ENCODE data around the gene UBE2R2.

Gene UBE2R2

DNA sequence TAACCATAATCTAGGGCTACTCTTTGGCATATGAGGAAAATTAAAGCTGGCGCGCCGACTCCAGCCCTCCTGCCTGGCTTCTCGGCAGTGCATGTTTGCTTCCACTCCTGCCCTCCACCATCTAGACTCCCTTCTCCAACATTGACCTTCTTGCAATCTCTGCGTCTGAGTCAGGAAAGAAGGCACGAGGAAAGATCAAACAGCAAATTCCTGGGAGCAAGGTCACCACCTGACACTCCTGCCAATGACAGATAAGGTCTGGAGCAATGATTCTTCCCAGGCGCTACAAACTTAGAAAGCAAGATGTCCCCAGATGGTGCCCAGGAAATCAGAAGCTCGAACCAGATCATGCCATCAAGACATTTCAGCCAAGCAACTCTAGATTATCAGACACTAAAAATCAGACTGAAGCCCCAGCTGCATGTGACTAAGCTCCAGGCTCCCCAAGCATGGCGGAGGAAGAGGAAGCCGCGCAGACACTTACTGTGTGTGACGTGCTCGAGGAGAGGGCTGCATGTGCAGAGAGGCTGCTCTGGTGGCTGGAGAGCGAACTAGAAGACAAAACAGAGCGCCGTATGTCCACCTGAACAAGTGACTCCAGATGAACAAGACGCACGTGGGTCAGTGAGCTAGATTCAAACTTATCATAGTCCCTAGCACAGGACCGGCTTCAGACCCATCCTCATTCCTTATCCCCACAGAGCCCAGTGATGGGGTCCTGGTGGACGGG is 115.3 kb downstream of the UBE2R2 start:
- no peak overlapping the region for H2AFZ ChIP-seq (ENCODE audit: low read length)
- no peak overlapping the region for H3K4me2 ChIP-seq (ENCODE audit: insufficient read depth, low read length, poor library complexity, severe bottlenecking)
- H3K36me3 ChIP-seq (replicated peaks in 1 of 2; ENCODE audit: control insufficient read depth in 2 of 2, insufficient read depth in 2 of 2, low read length in 2 of 2), result peaks cover 50 to 95% of the 10 kb centered on the region in 2 donors
- H3K9ac ChIP-seq (ENCODE audit: low read depth, low read length, poor library complexity), result no peak overlapping the region
- no CpG with 5 or more reads among the region's 20 CpGs for WGBS, 2 donors (ENCODE audit: extremely low coverage in 2 of 2, insufficient read length in 2 of 2, insufficient replicate concordance in 1 of 2)
- no peak for DNase-seq (ENCODE audit: low spot score)
- H3K27me3 ChIP-seq (ENCODE audit: control insufficient read depth in 3 of 3, insufficient read depth in 3 of 3, low read depth in 1 of 3, low read length in 3 of 3), result no peaks in the 10 kb centered on the region
- H3K4ac ChIP-seq (ENCODE audit: low read length), result no peak overlapping the region
- no peaks in the 10 kb centered on the region for H3K4me1 ChIP-seq (ENCODE audit: control insufficient read depth in 2 of 2, insufficient read depth in 1 of 2, low read depth in 1 of 2, low read length in 2 of 2)
- no peak overlapping the region for H3K4me3 ChIP-seq (ENCODE audit: low read length in 2 of 2)
- H4K91ac ChIP-seq (ENCODE audit: low read depth, low read length, poor library complexity), result no peak overlapping the region
- no peak overlapping the region for H2BK12ac ChIP-seq (ENCODE audit: low read length)
- no peak overlapping the region for H2BK120ac ChIP-seq (ENCODE audit: low read depth, low read length)
- H3K9me3 ChIP-seq (replicated peaks in 1 of 2; ENCODE audit: control insufficient read depth in 2 of 2, insufficient read depth in 1 of 2, low read depth in 1 of 2, low read length in 2 of 2), result no peaks in the 10 kb centered on the region
- no peak overlapping the region for H2BK5ac ChIP-seq (ENCODE audit: low read length)
- no peak overlapping the region for H4K8ac ChIP-seq (ENCODE audit: low read depth, low read length)
- H2BK15ac ChIP-seq (ENCODE audit: low read length), result no peak overlapping the region
- H2AK5ac ChIP-seq (ENCODE audit: low read depth, low read length), result no peak overlapping the region
- H3K79me1 ChIP-seq (ENCODE audit: low read depth, low read length), result peaks cover 3% of the 10 kb centered on the region
- H3K23ac ChIP-seq (ENCODE audit: low read depth, low read length, poor library complexity), result no peak overlapping the region
- H3K27ac ChIP-seq (replicated peaks; ENCODE audit: low read length), result no peak overlapping the region
- H3K14ac ChIP-seq (ENCODE audit: low read length), result no peak overlapping the region
- no peak overlapping the region for H3K18ac ChIP-seq (ENCODE audit: low read length)

GRCh38 chr9:33934188-33934878 is 117.4 kb downstream of the UBE2R2 start:
- no peak overlapping the region for H3K18ac ChIP-seq (ENCODE audit: low read length)
- no peak overlapping the region for H2AK5ac ChIP-seq (ENCODE audit: low read depth, low read length)
- no peak overlapping the region for H2BK12ac ChIP-seq (ENCODE audit: low read length)
- no peak overlapping the region for H2BK120ac ChIP-seq (ENCODE audit: low read depth, low read length)
- DNase-seq (ENCODE audit: low spot score), result no peak
- no peak overlapping the region for H2BK5ac ChIP-seq (ENCODE audit: low read length)
- H3K14ac ChIP-seq (ENCODE audit: low read length), result no peak overlapping the region
- no peak overlapping the region for H3K27ac ChIP-seq (replicated peaks; ENCODE audit: low read length)
- H3K27me3 ChIP-seq (ENCODE audit: control insufficient read depth in 3 of 3, insufficient read depth in 3 of 3, low read depth in 1 of 3, low read length in 3 of 3), result no peaks in the 10 kb centered on the region
- H2BK15ac ChIP-seq (ENCODE audit: low read length), result no peak overlapping the region
- H3K9ac ChIP-seq (ENCODE audit: low read depth, low read length, poor library complexity), result no peak overlapping the region
- no peaks in the 10 kb centered on the region for H3K79me1 ChIP-seq (ENCODE audit: low read depth, low read length)
- WGBS, 2 donors (ENCODE audit: extremely low coverage in 2 of 2, insufficient read length in 2 of 2, insufficient replicate concordance in 1 of 2), result no CpG with 5 or more reads among the region's 5 CpGs
- no peak overlapping the region for H3K4ac ChIP-seq (ENCODE audit: low read length)
- H3K9me3 ChIP-seq (replicated peaks in 1 of 2; ENCODE audit: control insufficient read depth in 2 of 2, insufficient read depth in 1 of 2, low read depth in 1 of 2, low read length in 2 of 2), result no peaks in the 10 kb centered on the region
- H4K8ac ChIP-seq (ENCODE audit: low read depth, low read length), result no peak overlapping the region
- no peak overlapping the region for H3K4me2 ChIP-seq (ENCODE audit: insufficient read depth, low read length, poor library complexity, severe bottlenecking)
- H3K36me3 ChIP-seq (replicated peaks in 1 of 2; ENCODE audit: control insufficient read depth in 2 of 2, insufficient read depth in 2 of 2, low read length in 2 of 2), result peaks cover 38 to 93% of the 10 kb centered on the region in 2 donors
- no peak overlapping the region for H3K4me3 ChIP-seq (ENCODE audit: low read length in 2 of 2)
- no peak overlapping the region for H3K23ac ChIP-seq (ENCODE audit: low read depth, low read length, poor library complexity)
- H2AFZ ChIP-seq (ENCODE audit: low read length), result no peak overlapping the region
- no peaks in the 10 kb centered on the region for H3K4me1 ChIP-seq (ENCODE audit: control insufficient read depth in 2 of 2, insufficient read depth in 1 of 2, low read depth in 1 of 2, low read length in 2 of 2)
- H4K91ac ChIP-seq (ENCODE audit: low read depth, low read length, poor library complexity), result no peak overlapping the region

DNA sequence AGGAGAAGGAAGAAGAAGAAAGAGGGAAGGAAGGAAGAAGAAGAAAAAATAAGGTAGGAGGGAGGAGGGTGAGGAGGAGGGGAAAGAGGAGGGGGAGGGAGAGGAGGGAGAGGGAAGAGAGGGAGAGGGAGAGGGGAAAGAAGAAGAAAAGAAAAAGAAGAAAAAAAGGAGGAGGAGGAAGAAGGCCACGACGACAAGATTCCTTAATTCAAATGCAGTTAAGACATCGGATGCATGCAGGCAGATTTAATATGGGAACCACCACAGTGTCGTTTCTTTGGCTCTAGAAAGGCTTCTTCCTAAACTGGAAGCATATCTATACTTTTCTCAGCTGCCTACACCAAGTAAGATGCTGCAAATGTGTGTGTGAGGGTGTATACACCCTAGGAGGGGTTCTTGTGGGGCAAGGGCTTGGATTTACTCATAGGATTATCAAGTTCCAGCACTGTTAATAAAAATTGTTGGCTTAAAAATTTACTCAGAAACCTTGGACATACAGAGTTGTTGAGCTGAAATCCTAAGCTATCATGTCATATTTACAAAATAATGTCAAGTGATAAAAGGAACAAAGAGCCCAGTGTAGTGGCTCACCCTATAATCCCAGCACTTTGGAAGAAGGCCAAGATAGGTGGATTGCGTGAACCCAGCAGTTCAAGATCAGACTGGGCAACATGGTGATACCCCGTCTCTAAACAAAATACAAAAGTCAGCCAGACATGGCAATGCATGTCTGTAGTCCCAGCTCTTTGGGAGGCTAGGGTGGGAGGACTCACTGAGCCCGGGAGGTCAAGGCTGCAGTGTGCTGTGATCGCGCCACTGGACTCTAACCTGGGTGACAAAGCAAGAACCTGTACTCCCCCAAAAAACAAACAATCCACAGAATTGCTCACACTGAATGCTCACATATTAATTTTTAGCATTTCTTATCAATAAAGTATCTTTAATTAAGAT is 123.2 kb downstream of the UBE2R2 start:
- H3K4me3 ChIP-seq (ENCODE audit: low read length in 2 of 2), result no peak overlapping the region
- no peak overlapping the region for H2BK5ac ChIP-seq (ENCODE audit: low read length)
- peaks cover 22 to 90% of the 10 kb centered on the region in 2 donors for H3K36me3 ChIP-seq (replicated peaks in 1 of 2; ENCODE audit: control insufficient read depth in 2 of 2, insufficient read depth in 2 of 2, low read length in 2 of 2)
- H3K79me1 ChIP-seq (ENCODE audit: low read depth, low read length), result no peaks in the 10 kb centered on the region
- no CpG with 5 or more reads among the region's 9 CpGs for WGBS, 2 donors (ENCODE audit: extremely low coverage in 2 of 2, insufficient read length in 2 of 2, insufficient replicate concordance in 1 of 2)
- H2BK12ac ChIP-seq (ENCODE audit: low read length), result no peak overlapping the region
- no peak for DNase-seq (ENCODE audit: low spot score)
- no peak overlapping the region for H3K14ac ChIP-seq (ENCODE audit: low read length)
- no peak overlapping the region for H3K4ac ChIP-seq (ENCODE audit: low read length)
- no peak overlapping the region for H2AK5ac ChIP-seq (ENCODE audit: low read depth, low read length)
- no peak overlapping the region for H2BK15ac ChIP-seq (ENCODE audit: low read length)
- H3K9me3 ChIP-seq (replicated peaks in 1 of 2; ENCODE audit: control insufficient read depth in 2 of 2, insufficient read depth in 1 of 2, low read depth in 1 of 2, low read length in 2 of 2), result no peaks in the 10 kb centered on the region
- no peaks in the 10 kb centered on the region for H3K27me3 ChIP-seq (ENCODE audit: control insufficient read depth in 3 of 3, insufficient read depth in 3 of 3, low read depth in 1 of 3, low read length in 3 of 3)
- no peak overlapping the region for H3K4me2 ChIP-seq (ENCODE audit: insufficient read depth, low read length, poor library complexity, severe bottlenecking)
- no peak overlapping the region for H2BK120ac ChIP-seq (ENCODE audit: low read depth, low read length)
- H2AFZ ChIP-seq (ENCODE audit: low read length), result no peak overlapping the region
- no peak overlapping the region for H3K18ac ChIP-seq (ENCODE audit: low read length)
- H3K27ac ChIP-seq (replicated peaks; ENCODE audit: low read length), result no peak overlapping the region
- no peak overlapping the region for H4K8ac ChIP-seq (ENCODE audit: low read depth, low read length)
- H3K4me1 ChIP-seq (ENCODE audit: control insufficient read depth in 2 of 2, insufficient read depth in 1 of 2, low read depth in 1 of 2, low read length in 2 of 2), result no peaks in the 10 kb centered on the region
- H3K9ac ChIP-seq (ENCODE audit: low read depth, low read length, poor library complexity), result no peak overlapping the region
- no peak overlapping the region for H3K23ac ChIP-seq (ENCODE audit: low read depth, low read length, poor library complexity)
- no peak overlapping the region for H4K91ac ChIP-seq (ENCODE audit: low read depth, low read length, poor library complexity)
